Mucosa of descending colon (tissue), 3 donors: ENCODE data around the gene ZNF184. TPM values are rescaled to one million over a fixed set of nuclear protein-coding genes. Genes with fewer than 3 reads are reported as not detected.

Experiments used
- ATAC-seq: fragments of 200-7000 bp; cut with Tn5 transposase; one replicate; pipeline ENCODE4 v1.9.1; 2020; ENCODE audit warnings: mild to moderate bottlenecking, moderate library complexity
- DNase-seq, 3 donors: peaks; one replicate each; pipeline ENCODE4 v3.0.0-alpha.2; 2020
- H3K36me3 ChIP-seq: fragments of 200-600 bp; one replicate; pipeline ENCODE4 v1.8.0; 2021; ENCODE audit warnings: low read depth, mild to moderate bottlenecking
- H3K4me1 ChIP-seq: fragments of 200-600 bp; one replicate; pipeline ENCODE4 v1.8.0; 2021; ENCODE audit warnings: low read depth, mild to moderate bottlenecking
- H3K4me3 ChIP-seq: fragments of 200-600 bp; one replicate; pipeline ENCODE4 v1.8.0; 2021; ENCODE audit warnings: mild to moderate bottlenecking
- H3K9me3 ChIP-seq: fragments of 200-600 bp; one replicate; pipeline ENCODE4 v1.8.0; 2021; ENCODE audit warnings: mild to moderate bottlenecking
- CTCF ChIP-seq: fragments of 200-600 bp; IDR thresholded peaks from one replicate; pipeline ENCODE4 v1.8.0; 2022; ENCODE audit warnings: antibody characterized with exemption, mild to moderate bottlenecking
- intact Hi-C, 2 donors: fragments of 100-400 bp; cut with DNase I in 1 of 2; cut with micrococcal nuclease in 1 of 2; formaldehyde crosslinking; loops; one replicate each; pipeline versions ENCODE4 v1.11.0 to v1.11.1; 2022; cut with DNase I, micrococcal nuclease
- total RNA-seq, 3 donors: library from RNA; stranded (reverse); fragmentation: NEBNext Ultra II Directional in 2 of 3; extraction: Animal tissue kit (Norgen Biotek cat#: 25700) in 2 of 3; gene quantifications; one replicate each; pipeline versions ENCODE4 v1.2.1 to v1.2.4, GENCODE V29; 2021 to 2023
- donor health status: DM: no; HTN: no; CAD: no; lungs with moderate emphysema.
- donor health status: DM: no; HTN: no; CAD: no.
- donor health status: DM: no; HTN: yes; CAD: no.

Gene ZNF184
- total RNA-seq, 3 donors from 2014 or later, result 6.0 to 7.0 (median 6.2) TPM

DNA sequence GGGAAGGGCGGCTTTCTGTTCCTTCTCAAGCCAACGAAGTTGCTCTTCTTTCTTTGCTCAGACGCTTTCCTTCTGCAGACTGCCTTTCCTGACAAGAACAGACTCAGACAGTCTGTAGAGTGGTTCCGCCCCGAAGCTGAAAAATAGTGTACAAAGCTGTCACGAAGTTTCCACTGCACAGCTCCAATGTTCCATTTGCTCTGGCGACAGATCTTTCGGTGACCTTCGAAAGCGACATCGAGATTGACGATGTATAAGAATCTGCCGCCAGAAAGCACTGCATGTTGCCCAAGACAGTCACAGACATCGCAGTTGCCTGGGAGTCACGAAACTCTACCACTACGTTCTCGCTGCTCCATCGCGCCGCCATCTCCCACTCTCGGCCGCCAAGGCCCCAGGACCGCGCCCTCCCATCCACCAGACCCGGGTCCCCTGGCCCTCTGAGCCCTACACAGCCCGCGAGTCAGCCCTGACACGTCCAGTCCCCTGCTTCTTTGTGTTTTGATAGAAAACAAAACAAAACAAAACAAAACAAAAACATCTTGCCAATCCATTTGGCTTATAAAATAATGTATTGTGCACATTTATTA is 42.1 kb upstream of the ZNF184 start:
- no peak for ATAC-seq
- intact Hi-C loops, result loop anchor here (10.0 kb wide), 2 partner anchors 240 to 250 kb away; no protein-coding TSS in a partner anchor
- TF ChIP-seq CTCF, result no peak
- Histone ChIP-seq H3K9me3 (no peaks in the 10 kb centered on the region), H3K4me3 (no peak overlapping the region), H3K36me3 (no peaks in the 10 kb centered on the region), H3K4me1 (peaks cover 5% of the 10 kb centered on the region)
- DNase-seq, result no peak

DNA sequence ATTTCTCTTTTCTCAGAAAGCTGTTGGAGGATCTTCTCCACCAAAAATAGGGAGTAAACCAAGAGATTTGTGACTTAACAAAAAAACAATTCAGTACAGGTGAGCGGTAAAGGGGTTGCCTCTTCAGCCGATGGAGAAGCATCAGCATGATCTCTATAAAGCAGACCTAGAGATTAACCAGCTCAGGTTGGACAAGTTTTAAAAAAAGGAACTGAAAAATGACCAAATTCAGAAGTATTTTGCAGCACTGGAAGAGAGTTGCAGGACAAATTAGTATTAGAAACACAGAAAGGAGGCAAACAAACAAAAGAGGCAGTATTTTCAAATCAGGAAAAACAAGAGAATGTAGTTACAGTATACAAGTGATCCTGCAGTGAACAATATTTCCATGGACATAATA is 39.6 kb upstream of the ZNF184 start:
- Histone ChIP-seq H3K4me3 (no peak overlapping the region), H3K9me3 (no peaks in the 10 kb centered on the region), H3K4me1 (no peaks in the 10 kb centered on the region), H3K36me3 (no peaks in the 10 kb centered on the region)
- no peak for DNase-seq
- no peak for TF ChIP-seq CTCF
- no peak for ATAC-seq
- intact Hi-C loops, result loop anchor here (10.0 kb wide), 2 partner anchors 242 to 252 kb away; no protein-coding TSS in a partner anchor

DNA sequence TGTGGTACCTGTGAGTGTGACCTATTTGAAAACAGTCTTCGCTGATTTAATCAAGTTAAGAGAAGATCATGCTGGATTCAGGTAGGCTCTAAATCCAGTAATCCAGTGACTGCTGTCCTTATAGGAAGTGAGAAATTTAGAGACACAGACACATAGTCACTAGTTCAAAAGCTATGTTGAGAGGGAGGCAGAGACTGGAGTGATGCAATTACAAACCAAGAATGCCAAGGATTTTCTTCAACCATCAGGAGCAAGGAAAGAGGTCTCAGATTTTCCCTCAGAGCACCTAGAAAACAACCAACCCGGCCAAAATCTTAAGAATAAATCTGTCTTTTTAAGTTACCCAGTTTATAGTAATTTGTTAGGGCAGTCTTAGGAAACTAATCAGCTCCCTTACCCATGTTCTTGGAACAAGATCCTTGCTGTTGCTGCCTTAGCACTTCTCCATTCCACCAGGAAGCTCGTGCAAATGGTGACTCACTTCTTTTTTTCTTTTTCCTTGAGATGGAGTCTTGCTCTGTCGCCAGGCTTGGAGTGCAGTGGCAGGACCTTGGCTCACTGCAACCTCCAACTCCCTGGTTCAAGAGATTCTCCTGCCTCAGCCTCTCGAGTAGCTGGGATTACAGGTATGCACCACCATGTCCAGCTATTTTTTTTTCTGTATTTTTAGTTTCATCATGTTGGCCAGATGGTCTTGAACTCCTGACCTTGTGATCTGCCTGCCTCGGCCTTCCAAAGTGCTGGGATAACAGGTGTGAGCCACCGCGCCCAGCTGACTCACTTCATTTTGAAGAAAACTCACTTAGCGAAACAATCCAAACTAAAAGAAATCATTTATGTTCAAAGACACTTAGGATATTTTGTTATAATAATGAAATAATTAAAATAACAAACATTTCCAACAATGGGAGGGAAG is 34.4 kb upstream of the ZNF184 start:
- DNase-seq (no peak), ATAC-seq (no peak)
- no peak for TF ChIP-seq CTCF
- no peaks in the 10 kb centered on the region for H3K4me1 ChIP-seq
- no peak overlapping the region for H3K4me3 ChIP-seq
- no peaks in the 10 kb centered on the region for H3K36me3 ChIP-seq
- intact Hi-C loops, result no loop called here
- H3K9me3 ChIP-seq, result no peaks in the 10 kb centered on the region

DNA sequence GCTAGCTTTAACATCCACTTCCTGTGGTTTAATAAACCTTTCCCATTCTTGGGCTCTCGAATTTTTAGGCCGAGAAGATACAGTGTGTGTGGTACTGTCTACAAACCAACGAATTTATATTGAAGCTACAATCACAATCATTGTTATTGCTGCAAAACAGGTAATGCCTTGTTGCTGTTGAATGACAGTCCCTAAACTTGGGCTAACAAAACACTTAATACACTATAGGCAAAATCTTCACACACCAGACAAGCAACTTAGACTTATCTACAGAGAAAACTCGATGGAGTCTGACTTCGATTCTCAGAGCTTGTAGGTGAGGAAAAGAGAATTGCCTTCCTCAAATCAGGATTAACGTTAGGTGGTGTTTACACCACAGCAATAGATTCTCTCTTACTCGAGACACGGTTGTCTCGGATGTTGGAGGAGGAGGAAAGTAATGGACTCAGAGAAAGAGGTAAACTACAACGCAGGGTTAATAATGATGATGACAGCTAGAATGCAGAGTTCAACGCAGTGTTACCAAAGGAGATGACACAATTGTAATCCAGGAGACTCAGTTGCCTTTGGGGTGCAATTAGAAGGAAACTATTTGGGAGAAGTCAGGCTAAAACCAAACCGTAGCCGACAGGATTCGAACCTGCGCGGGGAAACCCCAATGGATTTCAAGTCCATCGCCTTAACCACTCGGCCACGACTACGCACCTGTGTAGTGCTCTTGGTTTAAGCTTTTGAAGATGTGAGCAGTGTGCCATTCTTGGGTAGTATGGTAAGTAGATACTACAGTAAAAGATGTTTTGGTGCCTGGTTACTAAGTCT is 32.5 kb upstream of the ZNF184 start:
- Histone ChIP-seq H3K36me3 (no peaks in the 10 kb centered on the region), H3K4me3 (no peak overlapping the region), H3K4me1 (no peaks in the 10 kb centered on the region), H3K9me3 (no peaks in the 10 kb centered on the region)
- DNase-seq (peak in 1 of 3 donors; percentile 26), ATAC-seq (no peak)
- no peak for TF ChIP-seq CTCF
- intact Hi-C loops, result no loop called here

DNA sequence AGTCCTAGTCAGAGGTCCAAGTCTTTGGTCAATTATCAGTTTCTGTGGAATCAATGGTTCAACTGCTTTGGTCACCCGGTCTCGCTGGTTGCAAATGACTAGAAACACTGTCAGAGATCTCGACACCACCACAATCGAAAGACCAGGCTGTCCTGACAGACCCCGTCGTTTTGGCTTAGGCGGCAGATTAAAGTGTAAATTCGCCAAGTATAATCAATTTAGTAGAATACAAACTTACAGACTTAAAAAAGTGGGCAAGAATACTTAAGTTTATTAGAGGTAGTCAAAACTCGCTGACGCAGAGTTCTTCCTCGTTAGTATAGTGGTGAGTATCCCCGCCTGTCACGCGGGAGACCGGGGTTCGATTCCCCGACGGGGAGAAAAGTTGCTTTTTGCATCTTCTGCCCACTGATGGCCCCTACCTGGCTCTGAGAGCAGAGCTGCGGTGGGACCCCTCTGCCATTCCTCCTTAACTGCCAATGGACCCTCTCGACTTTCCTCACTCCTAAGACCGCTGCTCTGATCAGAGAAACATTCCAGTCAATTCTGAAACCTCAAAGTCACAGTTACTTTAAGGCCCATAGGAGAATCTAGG is 30.6 kb upstream of the ZNF184 start:
- no peak for TF ChIP-seq CTCF
- peak; percentile 70 for ATAC-seq
- H3K4me1 ChIP-seq, result no peaks in the 10 kb centered on the region
- no peaks in the 10 kb centered on the region for H3K36me3 ChIP-seq
- intact Hi-C loops, result no loop called here
- no peak overlapping the region for H3K4me3 ChIP-seq
- no peaks in the 10 kb centered on the region for H3K9me3 ChIP-seq
- DNase-seq, result peak; percentile 63 to 68 (median 66)
